ENCODE results near the gene SNRPD1.
"Not testable (repeated sequence)": the region's sequence is repeated elsewhere in the genome, so short reads cannot be mapped to it uniquely, and the experiment has no call there.

The SNRPD1 gene

DNA sequence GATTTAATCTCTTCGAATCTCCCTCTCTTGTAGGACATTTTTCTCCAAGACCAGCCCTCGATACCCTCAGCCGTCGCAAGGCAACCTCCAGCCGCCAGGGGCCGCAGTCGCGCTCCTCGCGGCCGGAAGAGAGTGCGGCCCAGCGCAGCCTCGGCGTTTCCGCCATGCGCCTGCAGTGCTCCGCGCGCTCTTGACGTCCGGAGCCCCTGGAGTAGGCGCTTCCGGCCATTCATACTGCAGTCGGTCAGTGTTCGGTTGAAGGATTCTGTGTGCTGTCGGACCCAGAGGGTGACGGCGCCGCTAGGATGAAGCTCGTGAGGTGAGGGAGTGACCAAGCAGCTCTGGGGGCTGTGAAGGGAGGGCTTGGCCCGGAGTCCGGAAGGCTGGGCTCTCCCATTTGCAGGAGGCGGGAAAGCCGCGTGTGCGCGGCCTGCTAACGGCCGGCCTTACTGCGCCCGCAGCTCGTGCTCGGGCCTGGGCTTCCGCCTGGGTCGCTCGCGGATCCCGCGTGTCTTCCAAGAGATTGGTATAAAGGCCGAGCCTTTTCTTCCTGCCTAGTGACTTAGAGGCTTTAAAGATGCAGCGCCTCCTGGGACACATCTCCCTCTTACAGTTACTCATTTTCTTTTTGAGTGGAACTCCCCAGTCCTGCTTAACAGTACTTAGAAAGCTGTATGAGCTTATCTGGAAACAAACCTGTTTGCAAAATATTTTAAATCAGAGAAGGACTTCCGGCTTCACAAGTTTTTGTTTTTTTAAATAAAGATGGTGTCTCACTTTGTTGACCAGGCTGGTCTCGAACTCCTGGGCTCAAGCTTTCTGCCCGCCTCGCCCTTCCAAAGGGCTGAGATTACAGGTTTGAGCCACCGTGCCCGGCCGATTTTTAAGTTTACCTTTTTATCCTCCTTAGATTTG lies at the start of gene SNRPD1:
Gene SNRPD1 (plus strand): TSS at position 190 of the 915 bp plus-strand sequence. CDS start 116 bp downstream, at position 306.
- H3K4me3 ChIP-seq (ENCODE audit: low read length), result peak within 1 kb of the TSS; percentile 84
- TF ChIP-seq ZNF274 (IDR thresholded peaks at IDR 0.05; ENCODE audit: low read depth, low read length), result no peak

DNA sequence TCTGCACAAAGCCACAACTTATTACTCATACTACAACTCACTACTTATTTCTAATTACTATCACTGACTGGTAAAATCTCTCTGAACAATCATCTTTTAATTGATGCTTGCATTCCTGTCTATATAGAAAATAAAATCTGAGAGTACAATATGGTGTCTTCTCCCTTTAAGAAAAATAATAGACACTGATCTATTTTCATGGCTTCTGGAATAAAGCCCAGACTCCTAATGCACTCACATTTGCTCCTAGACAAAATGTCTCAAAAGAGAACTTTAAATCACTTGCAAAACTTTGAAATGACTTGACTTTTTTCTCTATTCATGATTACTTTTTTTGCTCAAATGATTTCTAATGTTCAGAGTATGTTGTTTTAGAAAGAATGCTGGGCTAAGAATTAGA lies 40.3 kb upstream of the SNRPD1 start:
- H3K4me3 ChIP-seq (ENCODE audit: low read length), result no peak overlapping the region
- TF ChIP-seq ZNF274 (IDR thresholded peaks at IDR 0.05; ENCODE audit: low read depth, low read length), result no peak

DNA sequence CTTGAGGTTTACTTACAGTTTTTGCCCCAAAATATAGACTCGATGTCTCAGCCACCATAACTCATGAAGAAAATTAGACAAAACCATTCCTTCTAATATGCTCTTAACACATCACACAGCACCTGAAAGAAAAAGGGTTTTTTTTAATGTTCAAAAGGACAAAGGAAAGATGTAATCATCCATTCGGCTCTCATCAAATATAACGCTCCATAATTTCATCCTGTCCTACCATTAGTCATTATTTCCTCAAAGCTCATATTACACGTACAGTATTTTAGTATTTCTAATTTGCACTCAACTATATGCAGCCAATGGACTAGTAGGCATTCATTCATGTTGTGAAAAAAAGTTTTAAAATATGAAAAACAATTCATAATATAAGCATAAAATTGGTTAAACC lies 36.5 kb upstream of the SNRPD1 start:
- no peak overlapping the region for H3K4me3 ChIP-seq (ENCODE audit: low read length)
- no peak for TF ChIP-seq ZNF274 (IDR thresholded peaks at IDR 0.05; ENCODE audit: low read depth, low read length)

DNA sequence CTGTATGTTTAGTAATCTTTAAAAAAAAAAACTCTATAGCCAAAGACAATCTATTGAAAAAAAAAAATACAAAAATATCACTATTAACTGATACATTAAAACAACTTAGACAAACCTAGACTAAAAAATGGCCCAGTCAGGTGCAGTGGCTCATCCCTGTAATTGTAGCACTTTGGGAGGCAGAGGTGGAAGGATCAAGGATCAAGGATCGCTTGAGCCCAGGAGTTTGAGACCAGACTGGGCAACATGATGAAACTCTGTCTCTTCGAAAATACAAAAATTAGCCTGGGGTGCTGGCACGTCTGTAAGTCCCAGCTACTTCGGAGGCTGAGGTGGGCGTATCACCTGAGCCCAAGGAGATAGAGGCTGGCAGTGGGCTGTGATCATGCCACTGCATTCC lies 27.7 kb upstream of the SNRPD1 start:
- no peak for TF ChIP-seq ZNF274 (IDR thresholded peaks at IDR 0.05; ENCODE audit: low read depth, low read length)
- no peak overlapping the region for H3K4me3 ChIP-seq (ENCODE audit: low read length)

DNA sequence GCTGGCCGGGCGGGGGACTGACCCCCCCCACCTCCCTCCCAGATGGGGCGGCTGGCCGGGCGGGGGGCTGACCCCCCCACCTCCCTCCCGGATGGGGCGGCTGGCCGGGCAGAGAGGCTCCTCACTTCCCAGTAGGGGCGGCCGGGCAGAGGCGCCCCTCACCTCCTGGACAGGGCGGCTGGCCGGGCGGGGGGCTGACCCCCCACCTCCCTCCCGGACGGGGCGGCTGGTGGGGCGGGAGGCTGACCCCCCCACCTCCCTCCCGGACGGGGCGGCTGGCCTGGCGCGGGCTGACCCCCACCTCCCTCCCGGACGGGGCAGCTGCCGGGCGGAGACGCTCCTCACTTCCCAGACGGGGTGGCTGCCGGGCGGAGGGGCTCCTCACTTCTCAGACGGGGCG lies 19.8 kb upstream of the SNRPD1 start:
- H3K4me3 ChIP-seq (ENCODE audit: low read length), result not testable (repeated sequence)

DNA sequence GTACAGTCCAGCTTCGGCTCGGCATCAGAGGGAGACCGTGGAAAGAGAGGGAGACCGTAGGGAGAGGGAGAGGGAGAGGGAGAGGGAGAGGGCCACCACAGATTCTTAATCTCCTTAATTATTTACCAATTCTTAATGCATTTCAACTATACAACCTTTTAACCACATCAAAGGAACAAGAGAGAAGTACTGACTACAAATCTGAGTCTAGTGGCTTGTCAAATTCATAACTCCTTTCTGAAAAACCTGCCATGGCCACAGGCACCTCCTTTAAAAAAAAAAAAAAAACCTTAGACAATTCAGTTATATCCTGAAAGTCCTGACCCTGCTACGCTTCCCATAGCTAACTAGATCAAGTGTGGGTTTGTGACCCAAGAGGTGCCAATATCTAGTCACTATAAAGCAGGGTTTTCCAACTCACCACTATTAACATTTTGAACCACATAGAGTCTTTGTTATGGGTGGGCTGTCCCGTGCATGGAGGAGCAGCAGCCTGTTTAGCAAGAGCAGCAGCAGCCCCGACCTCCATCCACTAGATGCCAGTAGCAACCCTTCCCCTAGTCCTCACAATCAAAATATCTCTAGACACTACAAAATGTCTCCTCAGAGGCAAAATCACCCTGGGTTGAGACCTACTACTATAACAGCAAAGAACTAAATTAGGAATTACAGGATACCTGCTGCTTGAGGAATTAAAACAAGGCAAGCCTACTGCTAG lies 18.4 kb upstream of the SNRPD1 start:
- no peak overlapping the region for H3K4me3 ChIP-seq (ENCODE audit: low read length)
- no peak for TF ChIP-seq ZNF274 (IDR thresholded peaks at IDR 0.05; ENCODE audit: low read depth, low read length)

DNA sequence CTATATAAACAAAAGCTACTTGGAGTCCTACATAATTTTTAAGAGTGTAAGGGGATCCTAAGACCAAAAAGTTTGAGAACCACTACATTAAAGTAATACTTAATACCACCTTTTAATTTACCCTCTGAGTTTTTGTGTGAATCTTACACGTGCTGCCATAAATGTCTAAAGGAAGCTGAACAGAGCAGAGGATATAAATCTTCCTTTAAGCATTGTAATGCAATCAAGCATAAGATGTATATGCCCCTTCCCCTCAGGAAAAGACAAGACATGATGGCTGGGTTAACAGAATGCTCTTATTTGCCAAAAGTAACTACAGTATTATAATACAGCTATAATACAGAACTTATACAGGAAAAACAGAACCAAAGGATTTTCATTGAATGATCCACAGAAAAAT lies 14.5 kb upstream of the SNRPD1 start:
- TF ChIP-seq ZNF274 (IDR thresholded peaks at IDR 0.05; ENCODE audit: low read depth, low read length), result no peak
- no peak overlapping the region for H3K4me3 ChIP-seq (ENCODE audit: low read length)

DNA sequence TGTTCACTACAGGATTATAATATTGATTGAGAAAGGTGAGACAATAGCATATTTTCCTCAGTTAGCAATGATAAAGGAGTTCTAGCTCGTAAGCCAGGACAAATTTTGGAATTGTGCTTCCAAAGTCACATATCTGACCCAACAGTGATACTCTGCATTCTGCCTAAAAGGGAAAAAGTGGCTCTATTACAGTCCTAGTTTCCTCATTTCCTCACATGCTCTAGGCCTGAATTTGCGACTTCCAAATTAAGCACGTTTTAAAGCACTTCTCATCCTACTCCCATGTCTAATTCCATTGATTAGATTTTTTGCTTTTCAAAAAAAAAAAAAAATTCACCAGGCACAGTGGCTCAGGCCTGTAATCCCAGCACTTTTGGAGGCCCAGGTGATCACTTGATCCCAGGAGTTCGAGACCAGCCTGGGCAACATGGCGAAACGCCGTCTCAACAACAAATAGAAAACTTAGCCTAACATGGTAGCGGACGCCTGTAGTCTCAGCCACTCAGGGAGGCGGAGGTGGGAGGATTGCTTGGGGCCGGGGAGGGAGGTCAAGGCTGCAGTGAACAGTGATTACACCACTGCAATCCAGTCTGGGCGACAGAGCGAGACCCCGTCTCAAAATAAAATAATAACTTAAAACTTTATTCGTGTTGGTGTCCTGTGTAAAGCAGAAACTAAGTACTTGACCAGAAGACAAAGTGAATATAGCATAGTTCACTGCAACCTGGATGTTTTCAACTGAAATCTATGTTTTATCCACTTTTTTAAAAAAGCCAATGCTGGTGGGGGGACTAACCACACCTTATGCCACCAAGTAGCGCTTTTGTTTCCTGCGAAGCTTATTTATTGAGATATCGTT lies 13.2 kb upstream of the SNRPD1 start:
- H3K4me3 ChIP-seq (ENCODE audit: low read length), result peak overlapping the region; percentile 86
- no peak for TF ChIP-seq ZNF274 (IDR thresholded peaks at IDR 0.05; ENCODE audit: low read depth, low read length)

DNA sequence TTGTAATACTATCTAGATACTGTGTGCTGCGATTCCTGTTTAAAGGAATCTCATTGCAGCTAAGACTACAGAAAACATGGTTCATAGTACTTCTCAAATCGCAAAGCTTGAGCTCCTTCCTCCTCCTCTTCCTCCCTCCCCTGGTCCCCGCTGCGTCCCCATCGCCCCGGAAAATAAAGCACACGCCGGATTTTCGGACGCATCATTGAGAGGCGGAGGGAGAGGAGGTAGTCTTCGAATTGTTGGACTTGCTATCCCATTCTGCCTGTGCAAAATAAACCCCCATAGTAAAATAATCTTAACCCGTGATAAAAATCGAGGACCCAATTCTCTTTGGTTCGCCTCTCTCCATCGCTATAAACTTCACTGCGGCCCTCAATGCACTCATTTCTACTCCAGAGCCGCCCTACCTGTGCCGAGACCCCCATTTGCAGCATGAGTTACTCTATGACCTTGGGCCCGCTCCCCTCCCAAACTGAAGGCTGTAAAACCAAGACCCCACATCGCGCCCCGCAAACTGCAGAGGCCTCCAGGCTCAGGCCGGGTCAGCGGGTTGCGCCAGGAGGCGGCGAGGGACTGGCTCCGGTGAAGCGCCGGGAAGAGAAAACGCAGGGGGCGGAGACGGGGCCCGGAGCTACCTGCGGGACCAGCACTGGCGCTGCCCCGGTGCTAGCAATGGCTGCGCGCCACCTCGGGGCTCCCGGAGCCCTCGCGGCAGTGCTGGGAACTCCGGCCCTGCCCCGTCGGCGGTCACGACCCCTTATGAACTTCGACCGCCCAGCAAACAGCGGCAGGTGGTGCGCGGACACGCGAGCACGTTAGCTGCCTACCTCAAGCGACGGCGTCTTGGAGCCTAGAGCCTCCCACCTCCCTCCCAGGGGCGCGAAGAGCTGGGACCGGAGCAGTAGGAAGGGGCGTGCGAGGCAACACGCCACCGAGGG lies 12.3 kb upstream of the SNRPD1 start:
- no peak for TF ChIP-seq ZNF274 (IDR thresholded peaks at IDR 0.05; ENCODE audit: low read depth, low read length)
- peak overlapping the region; percentile 86 for H3K4me3 ChIP-seq (ENCODE audit: low read length)

DNA sequence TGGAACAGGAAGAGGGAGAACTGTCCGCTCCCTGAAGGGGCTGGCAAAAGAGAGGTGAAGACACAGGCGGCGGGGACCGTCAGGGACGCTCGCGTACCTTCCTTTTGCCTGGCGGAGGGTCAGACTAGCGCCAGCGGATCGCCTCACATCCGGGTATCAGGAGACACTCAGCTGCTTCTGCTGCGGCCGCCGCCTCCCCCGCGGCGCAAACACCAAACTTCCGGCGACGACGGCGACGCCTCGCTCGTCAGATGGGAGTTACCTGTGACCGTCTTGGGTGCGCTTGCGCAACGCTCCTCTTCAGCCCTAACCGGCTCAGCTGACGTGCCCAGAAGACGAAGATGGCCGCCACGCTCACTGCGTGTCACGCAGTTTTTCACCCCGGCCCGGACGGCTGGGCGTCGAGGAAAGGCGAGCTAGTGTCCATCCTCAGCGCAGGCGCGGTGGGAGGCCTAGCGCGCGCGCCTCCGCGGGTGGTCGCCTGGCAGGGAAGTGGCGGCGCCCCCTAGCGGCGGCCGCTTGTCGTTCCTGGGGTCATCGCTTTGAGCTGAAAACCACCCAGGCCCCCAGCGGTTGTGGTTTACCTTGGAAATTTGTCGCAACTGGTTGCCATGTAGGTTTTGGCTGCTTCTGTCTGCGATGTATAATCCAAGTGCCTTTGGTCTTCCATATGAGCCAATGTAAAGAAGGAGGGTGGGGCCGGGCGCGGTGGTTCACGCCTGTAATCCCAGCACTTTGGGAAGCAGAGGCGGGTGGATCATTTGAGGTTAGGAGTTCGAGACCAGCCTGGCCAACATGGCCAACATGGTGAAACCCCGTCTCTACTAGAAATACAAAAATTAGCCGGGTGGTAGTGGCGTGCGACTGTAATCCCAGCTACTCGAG lies 11.3 kb upstream of the SNRPD1 start, which contains the start of gene ESCO1:
Gene ESCO1 (minus strand): TSS at position 179 of the 885 bp plus-strand sequence. CDS start 25,861 bp downstream, outside the sequence.
- H3K4me3 ChIP-seq (ENCODE audit: low read length), result peak within 1 kb of the TSS; percentile 86
- TF ChIP-seq ZNF274 (IDR thresholded peaks at IDR 0.05; ENCODE audit: low read depth, low read length), result no peak

DNA sequence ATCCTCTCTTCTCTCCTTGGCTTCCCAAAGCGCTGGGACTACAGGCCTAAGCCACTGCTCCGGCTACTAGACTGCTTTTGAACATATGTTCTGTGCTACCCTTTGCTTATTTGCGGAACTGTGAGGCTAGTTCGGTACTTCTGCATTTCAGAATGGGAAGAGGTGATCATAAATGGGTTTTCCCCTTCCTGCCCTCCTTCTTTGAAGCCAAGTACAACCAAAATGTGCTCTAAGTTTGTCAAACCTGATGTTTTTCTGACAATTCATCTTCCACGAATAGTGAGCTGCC lies 9.9 kb upstream of the SNRPD1 start:
- TF ChIP-seq ZNF274 (IDR thresholded peaks at IDR 0.05; ENCODE audit: low read depth, low read length), result no peak
- no peak overlapping the region for H3K4me3 ChIP-seq (ENCODE audit: low read length)

DNA sequence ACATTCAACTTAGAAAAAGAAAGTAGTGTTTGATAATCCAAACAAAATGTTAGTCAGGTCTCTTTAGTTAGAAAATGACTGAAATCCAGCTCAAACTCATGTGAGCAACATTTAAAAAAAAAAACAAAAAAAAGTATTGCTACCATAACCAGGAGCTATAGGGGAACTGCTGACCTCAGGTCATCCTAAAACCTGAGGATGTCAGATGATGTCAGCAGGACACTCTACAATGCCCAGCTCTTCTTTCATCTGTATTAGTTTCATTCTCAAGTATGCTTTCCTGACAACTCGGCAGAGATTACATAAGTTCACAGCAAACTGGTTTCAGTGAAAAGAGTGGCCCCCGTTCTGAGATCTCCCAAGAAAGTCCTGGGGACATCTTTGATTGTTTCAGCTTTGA lies 7.4 kb upstream of the SNRPD1 start:
- no peak for TF ChIP-seq ZNF274 (IDR thresholded peaks at IDR 0.05; ENCODE audit: low read depth, low read length)
- no peak overlapping the region for H3K4me3 ChIP-seq (ENCODE audit: low read length)

Measured in GM08714 (cell line).